ENCODE measurements around the gene MGAT4B. TPM values are rescaled to one million over a fixed set of nuclear protein-coding genes. Genes with fewer than 3 reads are reported as not detected.

Gene MGAT4B
- total and polyA plus RNA-seq, 9 donors: 34.4 to 83.8 (median 69.4) TPM

DNA sequence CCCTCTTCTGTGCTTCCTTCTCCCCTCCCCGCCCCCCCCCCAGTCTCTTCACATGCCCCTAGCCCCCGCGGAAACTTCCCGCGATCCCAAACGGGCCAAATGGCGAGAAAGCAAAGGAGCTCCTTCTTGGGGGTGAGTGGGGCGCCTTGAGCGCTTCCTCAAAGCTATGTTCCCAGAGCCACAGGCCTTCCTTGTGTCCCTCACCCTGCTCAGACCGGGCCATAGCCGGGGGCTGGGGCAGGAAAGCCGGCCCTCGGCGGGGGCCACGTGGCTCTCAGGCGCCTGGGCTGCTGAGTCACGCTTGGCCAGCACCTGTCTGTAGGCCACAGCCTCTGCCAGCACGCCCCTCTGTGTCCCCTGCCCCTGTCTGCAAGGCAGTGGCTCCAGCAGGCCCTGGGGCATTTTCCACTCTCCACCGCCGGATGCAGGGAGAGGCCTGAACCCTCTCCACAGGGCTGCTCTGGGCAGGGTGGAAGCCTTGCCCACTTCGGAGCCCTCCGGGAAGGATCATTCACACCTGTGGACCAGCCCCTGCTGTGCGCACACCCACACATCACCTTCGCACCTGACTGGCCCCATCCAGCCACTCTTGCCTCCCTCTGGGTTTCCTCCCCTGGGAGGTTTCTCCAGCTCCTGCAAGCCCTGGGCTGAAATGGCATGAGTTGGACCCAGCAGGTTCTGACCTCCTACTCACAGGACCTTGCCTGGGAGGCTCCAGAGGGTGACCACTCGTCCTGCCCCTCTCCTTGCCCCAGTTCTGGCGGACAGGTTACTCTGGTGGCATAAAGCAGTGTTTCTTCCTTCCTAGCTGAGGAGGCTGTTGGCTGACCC, 12.8 kb upstream of the MGAT4B start:
- peaks cover 5% of the 10 kb centered on the region for H3K27me3 ChIP-seq (ENCODE audit: control insufficient read depth, insufficient read depth, low read length)
- H3K4me3 ChIP-seq (ENCODE audit: low read length): peak overlapping the region; percentile 50
- peak overlapping the region; percentile 94 for H3K27ac ChIP-seq (ENCODE audit: low read length)
- peaks cover 43% of the 10 kb centered on the region for H3K4me1 ChIP-seq (ENCODE audit: control insufficient read depth, insufficient read depth, low read length)
- H3K36me3 ChIP-seq (ENCODE audit: control insufficient read depth, insufficient read depth, low read length): peaks cover 24% of the 10 kb centered on the region
- no peaks in the 10 kb centered on the region for H3K9me3 ChIP-seq (replicated peaks; ENCODE audit: control insufficient read depth, low read depth, low read length)
- WGBS (ENCODE audit: insufficient coverage): 18% methylated on average over 14 of the region's 26 CpGs
- DNase-seq: peak; percentile 75

DNA sequence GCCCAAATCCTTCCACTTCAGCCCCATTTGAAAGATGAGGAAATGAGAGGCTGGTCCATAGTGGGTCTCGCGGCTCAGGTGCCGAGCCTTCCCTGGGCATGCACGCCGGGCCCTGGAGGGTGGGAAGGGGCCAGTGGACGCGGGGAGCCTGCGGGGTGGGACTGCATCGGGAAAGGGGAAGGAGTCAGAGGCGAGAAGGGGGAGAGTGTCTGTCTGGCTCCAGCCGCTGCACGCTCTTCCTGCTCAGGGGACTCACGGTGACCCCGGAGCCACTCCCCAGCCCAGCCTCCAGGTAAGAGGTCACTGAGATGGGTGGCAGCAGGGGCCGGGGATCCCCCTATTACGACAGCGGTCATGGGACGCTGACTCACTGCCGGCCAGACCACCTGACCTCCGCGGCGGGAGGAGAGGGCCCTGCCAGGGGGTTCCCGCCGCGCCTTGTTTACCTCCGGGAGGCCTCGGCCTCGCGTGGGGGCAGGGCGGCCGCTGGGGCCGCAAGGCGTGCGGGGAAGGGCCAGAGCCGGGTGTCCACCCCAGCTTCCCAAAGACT, 12.2 kb upstream of the MGAT4B start:
- Histone ChIP-seq H3K27me3 (ENCODE audit: control insufficient read depth, insufficient read depth, low read length) (peaks cover 5% of the 10 kb centered on the region), H3K36me3 (ENCODE audit: control insufficient read depth, insufficient read depth, low read length) (peaks cover 21% of the 10 kb centered on the region), H3K4me3 (ENCODE audit: low read length) (peak overlapping the region; percentile 50), H3K4me1 (ENCODE audit: control insufficient read depth, insufficient read depth, low read length) (peaks cover 43% of the 10 kb centered on the region), H3K9me3 (replicated peaks; ENCODE audit: control insufficient read depth, low read depth, low read length) (no peaks in the 10 kb centered on the region), H3K27ac (ENCODE audit: low read length) (peak overlapping the region; percentile 94)
- WGBS (ENCODE audit: insufficient coverage): under 1% methylated on average over 28 of the region's 35 CpGs
- peak; percentile 96 for DNase-seq

DNA sequence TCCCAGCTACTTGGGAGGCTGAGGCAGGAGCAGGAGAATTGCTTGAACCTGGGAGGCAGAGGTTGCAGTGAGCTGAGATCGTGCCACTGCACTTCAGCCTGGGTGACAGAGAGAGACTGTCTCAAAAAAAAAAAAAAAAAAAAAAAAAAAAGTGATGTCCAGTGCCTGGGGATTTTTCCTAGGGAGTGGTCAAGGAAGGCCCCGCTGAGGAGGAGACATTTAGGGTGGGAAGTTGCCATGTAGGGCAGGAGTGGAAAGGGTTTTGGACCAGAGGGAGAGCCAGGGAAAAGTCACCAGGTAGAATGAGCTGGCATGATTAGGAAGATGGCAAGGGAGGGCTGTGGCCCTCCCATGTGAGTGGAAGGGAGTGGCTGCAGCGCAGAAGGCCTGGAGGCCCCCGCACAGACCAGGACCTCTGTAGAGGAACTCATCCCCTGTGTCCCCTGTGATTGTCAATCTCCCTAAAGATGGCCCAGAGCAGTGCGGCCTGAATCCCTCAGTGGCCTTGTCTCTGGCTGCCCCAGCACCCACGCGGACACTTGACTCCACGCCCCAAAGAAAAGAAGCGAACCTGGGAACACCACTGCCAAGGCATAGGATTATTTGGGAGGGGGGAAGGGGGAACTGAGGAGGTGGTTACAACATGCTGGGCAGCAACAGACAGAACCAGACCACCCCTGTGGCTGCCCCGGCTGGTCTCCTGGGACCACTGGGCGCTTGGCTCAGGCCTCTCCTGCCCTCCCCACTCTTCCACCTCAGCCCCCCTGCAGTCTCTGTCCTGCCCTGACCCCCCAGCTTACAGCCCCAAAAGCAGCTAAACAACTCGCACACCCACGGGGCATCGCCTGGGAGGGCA, 11.5 kb upstream of the MGAT4B start:
- Histone ChIP-seq H3K4me3 (ENCODE audit: low read length) (peak overlapping the region; percentile 50), H3K9me3 (replicated peaks; ENCODE audit: control insufficient read depth, low read depth, low read length) (no peaks in the 10 kb centered on the region), H3K27ac (ENCODE audit: low read length) (peak overlapping the region; percentile 60), H3K36me3 (ENCODE audit: control insufficient read depth, insufficient read depth, low read length) (peaks cover 18% of the 10 kb centered on the region), H3K4me1 (ENCODE audit: control insufficient read depth, insufficient read depth, low read length) (peaks cover 43% of the 10 kb centered on the region), H3K27me3 (ENCODE audit: control insufficient read depth, insufficient read depth, low read length) (peaks cover 5% of the 10 kb centered on the region)
- DNase-seq: no peak
- WGBS (ENCODE audit: insufficient coverage): 53% methylated on average over 3 of the region's 14 CpGs

DNA sequence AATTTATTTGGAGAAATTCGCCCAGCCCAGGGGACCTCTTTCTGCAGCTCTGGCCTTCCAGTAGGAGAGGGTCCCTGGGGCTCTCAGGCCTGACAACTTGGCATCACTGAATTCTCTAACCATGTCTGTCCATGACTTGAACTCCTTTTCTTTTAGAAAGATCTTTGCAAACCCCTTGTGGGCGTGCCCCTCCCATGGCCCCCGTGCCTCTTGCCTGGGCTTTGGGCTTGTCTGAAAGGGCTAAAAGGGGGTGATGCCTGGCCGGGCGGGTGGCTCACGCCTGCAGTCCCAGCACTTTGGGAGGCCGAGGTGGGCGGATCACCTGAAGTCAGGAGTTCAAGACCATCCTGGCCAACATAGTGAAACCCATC, 10.8 kb upstream of the MGAT4B start:
- 76% methylated on average over 4 of the region's 8 CpGs for WGBS (ENCODE audit: insufficient coverage)
- no peak overlapping the region for H3K27ac ChIP-seq (ENCODE audit: low read length)

DNA sequence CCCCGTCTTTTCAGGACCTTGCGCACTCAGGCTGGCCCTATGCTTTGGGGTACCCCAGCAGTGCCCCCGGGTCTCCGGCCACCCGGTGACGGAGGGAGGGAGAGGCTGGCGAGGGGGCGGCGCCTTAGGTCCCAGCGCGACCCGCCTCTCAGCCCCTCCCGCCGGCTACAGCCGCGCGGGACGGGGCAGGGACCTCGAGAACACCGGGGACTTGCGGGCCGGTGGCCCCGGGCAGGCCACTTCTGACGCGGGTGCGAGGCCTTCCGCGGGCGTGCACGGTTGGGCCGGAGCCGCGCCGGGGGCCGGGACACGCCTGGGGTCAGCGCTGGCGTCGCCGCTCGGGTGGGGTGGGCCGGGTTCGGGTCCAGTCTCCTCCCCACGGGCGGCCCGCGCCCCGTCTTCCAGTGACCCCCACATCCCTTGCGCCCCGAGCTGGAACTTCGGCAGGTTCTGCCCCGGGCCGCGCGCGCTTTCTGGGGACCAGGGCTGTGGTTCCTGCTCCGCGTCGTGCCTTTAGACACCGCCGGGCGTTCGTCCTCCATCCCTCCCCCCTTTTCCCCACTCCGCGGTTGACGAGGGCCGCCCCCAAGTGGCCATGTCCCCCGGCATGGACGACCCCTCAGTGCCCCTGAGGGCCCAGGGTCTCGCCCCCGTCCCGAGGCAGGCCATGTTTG, 10.3 kb upstream of the MGAT4B start:
- peaks cover 20% of the 10 kb centered on the region for H3K36me3 ChIP-seq (ENCODE audit: control insufficient read depth, insufficient read depth, low read length)
- no peak for DNase-seq
- peaks cover 5% of the 10 kb centered on the region for H3K27me3 ChIP-seq (ENCODE audit: control insufficient read depth, insufficient read depth, low read length)
- no peaks in the 10 kb centered on the region for H3K9me3 ChIP-seq (replicated peaks; ENCODE audit: control insufficient read depth, low read depth, low read length)
- H3K4me3 ChIP-seq (ENCODE audit: low read length): peak overlapping the region; percentile 38
- under 1% methylated on average over 71 of the region's 72 CpGs for WGBS (ENCODE audit: insufficient coverage)
- no peak overlapping the region for H3K27ac ChIP-seq (ENCODE audit: low read length)
- peaks cover 35% of the 10 kb centered on the region for H3K4me1 ChIP-seq (ENCODE audit: control insufficient read depth, insufficient read depth, low read length)

More for the DNA sequence above, 10.8 kb upstream of the MGAT4B start:
- Histone ChIP-seq H3K36me3 (ENCODE audit: control insufficient read depth, insufficient read depth, low read length) (peaks cover 18% of the 10 kb centered on the region), H3K4me1 (ENCODE audit: control insufficient read depth, insufficient read depth, low read length) (peaks cover 39% of the 10 kb centered on the region), H3K27me3 (ENCODE audit: control insufficient read depth, insufficient read depth, low read length) (peaks cover 5% of the 10 kb centered on the region), H3K9me3 (replicated peaks; ENCODE audit: control insufficient read depth, low read depth, low read length) (no peaks in the 10 kb centered on the region), H3K4me3 (ENCODE audit: low read length) (peak overlapping the region; percentile 38)
- no peak for DNase-seq

DNA sequence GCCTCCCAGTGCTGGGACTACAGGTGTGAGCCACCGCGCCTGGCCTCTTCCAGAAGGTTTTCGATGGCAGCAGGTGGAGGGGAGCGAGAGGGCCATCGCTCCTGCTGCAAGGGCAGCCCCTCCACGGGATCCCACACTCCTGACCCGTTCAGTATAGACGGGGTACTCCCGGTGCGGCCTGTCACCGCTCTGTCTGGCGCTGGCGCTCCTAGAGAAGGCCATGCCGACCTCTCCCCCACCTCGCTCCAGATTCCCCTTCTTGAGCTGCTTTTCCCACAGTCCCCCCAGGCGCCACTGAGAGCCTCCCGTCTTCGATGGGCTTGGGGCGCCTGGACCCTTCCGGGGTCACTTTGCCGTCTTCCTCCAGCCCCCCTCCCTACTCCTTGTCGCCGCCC, 9.7 kb upstream of the MGAT4B start:
- H3K27me3 ChIP-seq (ENCODE audit: control insufficient read depth, insufficient read depth, low read length): peaks cover 5% of the 10 kb centered on the region
- peaks cover 35% of the 10 kb centered on the region for H3K4me1 ChIP-seq (ENCODE audit: control insufficient read depth, insufficient read depth, low read length)
- 35% methylated on average over 21 of the region's 23 CpGs for WGBS (ENCODE audit: insufficient coverage)
- H3K9me3 ChIP-seq (replicated peaks; ENCODE audit: control insufficient read depth, low read depth, low read length): no peaks in the 10 kb centered on the region
- no peak overlapping the region for H3K27ac ChIP-seq (ENCODE audit: low read length)
- H3K4me3 ChIP-seq (ENCODE audit: low read length): peak overlapping the region; percentile 38
- peaks cover 24% of the 10 kb centered on the region for H3K36me3 ChIP-seq (ENCODE audit: control insufficient read depth, insufficient read depth, low read length)
- DNase-seq: no peak

DNA sequence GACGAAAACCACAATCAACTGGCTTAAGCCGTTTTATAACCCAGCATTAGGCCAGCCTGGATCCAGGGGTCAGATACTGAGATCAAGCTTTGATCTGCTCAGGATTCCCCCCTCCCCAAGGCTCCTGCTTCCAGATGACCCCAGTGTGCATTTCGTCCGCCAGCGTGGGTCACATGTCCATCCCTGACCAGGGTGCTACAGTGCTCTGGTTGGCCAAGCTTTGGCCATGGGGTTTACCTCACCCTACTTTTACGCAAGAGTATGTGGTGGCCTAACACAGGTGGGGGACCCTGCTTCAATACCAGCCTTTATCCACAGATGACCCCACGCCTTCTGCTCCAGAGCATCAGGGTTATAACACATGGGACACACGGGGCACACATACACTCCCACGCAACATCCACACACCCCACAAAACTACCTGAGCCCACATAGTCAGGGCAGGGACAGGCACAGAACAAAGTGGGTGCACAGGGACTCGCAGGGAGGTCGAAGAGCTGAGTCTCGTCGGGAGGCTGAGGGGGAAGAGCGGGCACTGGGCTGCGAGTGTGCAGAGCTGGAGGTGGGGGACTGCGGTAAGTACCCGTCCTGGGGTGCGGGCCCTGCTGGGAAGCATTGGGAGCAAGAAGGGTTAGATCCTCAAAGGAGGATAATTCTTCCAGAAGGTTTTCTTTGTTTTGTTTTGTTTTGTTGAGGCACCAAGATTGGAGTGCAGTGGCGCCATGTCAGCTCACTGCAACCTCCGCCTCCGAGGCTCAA, 9.0 kb upstream of the MGAT4B start:
- no peak overlapping the region for H3K27ac ChIP-seq (ENCODE audit: low read length)
- WGBS (ENCODE audit: insufficient coverage): 91% methylated on average over 13 of the region's 21 CpGs
- H3K9me3 ChIP-seq (replicated peaks; ENCODE audit: control insufficient read depth, low read depth, low read length): no peaks in the 10 kb centered on the region
- H3K27me3 ChIP-seq (ENCODE audit: control insufficient read depth, insufficient read depth, low read length): peaks cover 5% of the 10 kb centered on the region
- H3K4me3 ChIP-seq (ENCODE audit: low read length): no peak overlapping the region
- DNase-seq: no peak
- H3K4me1 ChIP-seq (ENCODE audit: control insufficient read depth, insufficient read depth, low read length): peaks cover 35% of the 10 kb centered on the region
- H3K36me3 ChIP-seq (ENCODE audit: control insufficient read depth, insufficient read depth, low read length): peaks cover 24% of the 10 kb centered on the region

DNA sequence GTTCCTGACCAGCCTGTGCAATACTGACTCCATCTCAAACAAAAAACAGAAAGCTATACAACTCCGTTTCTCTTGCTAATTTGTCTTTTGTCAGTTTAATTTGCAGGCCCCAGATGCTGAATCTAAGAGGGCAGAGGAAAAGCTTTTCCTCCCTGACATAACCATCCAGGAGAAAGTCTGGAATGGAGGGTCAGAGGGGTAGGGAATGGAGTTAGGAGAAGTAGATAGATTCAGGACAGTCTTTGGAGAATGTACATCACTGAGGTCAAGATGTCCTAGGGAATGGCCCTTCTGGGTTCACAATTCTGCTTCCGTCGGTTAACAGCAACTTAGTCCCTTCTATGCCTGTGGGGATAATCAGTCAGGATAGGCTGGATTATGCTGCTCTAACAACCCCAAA, 7.4 kb upstream of the MGAT4B start:
- H3K27ac ChIP-seq (ENCODE audit: low read length): no peak overlapping the region
- H3K36me3 ChIP-seq (ENCODE audit: control insufficient read depth, insufficient read depth, low read length): peaks cover 24% of the 10 kb centered on the region
- no CpG with 5 or more reads among the region's 3 CpGs for WGBS (ENCODE audit: insufficient coverage)
- no peak overlapping the region for H3K4me3 ChIP-seq (ENCODE audit: low read length)
- H3K4me1 ChIP-seq (ENCODE audit: control insufficient read depth, insufficient read depth, low read length): peaks cover 20% of the 10 kb centered on the region
- DNase-seq: no peak
- peaks cover 5% of the 10 kb centered on the region for H3K27me3 ChIP-seq (ENCODE audit: control insufficient read depth, insufficient read depth, low read length)
- no peaks in the 10 kb centered on the region for H3K9me3 ChIP-seq (replicated peaks; ENCODE audit: control insufficient read depth, low read depth, low read length)

DNA sequence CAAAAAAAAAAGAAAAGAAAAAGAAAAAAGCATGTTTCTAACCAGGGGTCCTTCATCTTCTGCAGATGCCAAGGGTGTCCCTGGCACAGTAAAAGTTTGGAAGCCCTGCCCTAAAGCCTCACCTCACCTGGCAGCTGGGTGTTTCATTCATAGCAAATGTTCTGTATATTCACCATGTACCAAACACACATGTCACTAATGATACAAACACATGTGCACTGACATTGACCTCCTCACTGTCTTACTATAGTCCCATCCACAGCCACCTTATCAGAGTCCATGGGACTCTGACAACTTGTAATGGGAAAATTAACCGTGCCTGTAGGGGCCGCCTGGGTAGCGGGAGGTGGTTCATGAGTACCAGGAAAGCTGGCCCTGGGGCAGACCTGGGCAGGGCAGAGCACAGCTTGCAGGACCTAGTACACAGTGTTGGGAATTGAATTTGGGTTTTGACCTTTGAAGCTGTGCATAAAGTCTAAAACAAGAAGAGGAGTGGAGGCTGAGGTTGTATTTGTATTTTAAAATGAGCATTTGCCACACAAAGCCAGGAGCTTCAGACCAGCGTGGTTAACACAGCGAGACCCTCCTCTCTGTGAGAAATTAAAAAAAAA, 6.4 kb upstream of the MGAT4B start:
- Histone ChIP-seq H3K27me3 (ENCODE audit: control insufficient read depth, insufficient read depth, low read length) (peaks cover 5% of the 10 kb centered on the region), H3K4me1 (ENCODE audit: control insufficient read depth, insufficient read depth, low read length) (peaks cover 11% of the 10 kb centered on the region), H3K36me3 (ENCODE audit: control insufficient read depth, insufficient read depth, low read length) (peaks cover 24% of the 10 kb centered on the region), H3K4me3 (ENCODE audit: low read length) (no peak overlapping the region), H3K27ac (ENCODE audit: low read length) (no peak overlapping the region), H3K9me3 (replicated peaks; ENCODE audit: control insufficient read depth, low read depth, low read length) (no peaks in the 10 kb centered on the region)
- 90% methylated on average over 3 of the region's 5 CpGs for WGBS (ENCODE audit: insufficient coverage)
- DNase-seq: no peak
